Left cardiac atrium (tissue), 4 donors: Measurements from ENCODE around the gene SLC35E3. TPM values are rescaled to one million over a fixed set of nuclear protein-coding genes. Genes with fewer than 3 reads are reported as not detected.

ENCODE experiments used
- ATAC-seq, 2 donors: fragments of 200-7000 bp; cut with Tn5 transposase; one replicate each; pipeline ENCODE4 v1.9.1; 2020; ENCODE audit warnings: mild to moderate bottlenecking in 2 of 2, moderate library complexity in 2 of 2
- DNase-seq: peaks from one replicate; pipeline ENCODE4 v3.0.0-alpha.2; 2020
- intact Hi-C, 2 donors: fragments of 100-400 bp; cut with DNase I; formaldehyde crosslinking; loops; one replicate each; pipeline versions ENCODE4 v1.14.1 to v1.15.1; 2022 to 2023
- total RNA-seq, 2 donors: library from RNA; stranded (reverse); fragmentation: NEBNext Ultra II Directional; extraction: Animal tissue kit (Norgen Biotek cat#: 25700); gene quantifications; one replicate each; pipeline ENCODE4 v1.2.1, GENCODE V29; 2021
- donor health status: DM: no; HTN: yes; CAD: no.
- donor health status: DM: no; HTN: yes; CAD: no; lungs with severe emphysema.
- donor health status: DM: yes; HTN: yes; CAD: no.
- donor health status: Dilated cardiomyopathy.

SLC35E3 gene
- total RNA-seq, 2 donors from 2014 or later, result 5.2 to 7.1 TPM

DNA sequence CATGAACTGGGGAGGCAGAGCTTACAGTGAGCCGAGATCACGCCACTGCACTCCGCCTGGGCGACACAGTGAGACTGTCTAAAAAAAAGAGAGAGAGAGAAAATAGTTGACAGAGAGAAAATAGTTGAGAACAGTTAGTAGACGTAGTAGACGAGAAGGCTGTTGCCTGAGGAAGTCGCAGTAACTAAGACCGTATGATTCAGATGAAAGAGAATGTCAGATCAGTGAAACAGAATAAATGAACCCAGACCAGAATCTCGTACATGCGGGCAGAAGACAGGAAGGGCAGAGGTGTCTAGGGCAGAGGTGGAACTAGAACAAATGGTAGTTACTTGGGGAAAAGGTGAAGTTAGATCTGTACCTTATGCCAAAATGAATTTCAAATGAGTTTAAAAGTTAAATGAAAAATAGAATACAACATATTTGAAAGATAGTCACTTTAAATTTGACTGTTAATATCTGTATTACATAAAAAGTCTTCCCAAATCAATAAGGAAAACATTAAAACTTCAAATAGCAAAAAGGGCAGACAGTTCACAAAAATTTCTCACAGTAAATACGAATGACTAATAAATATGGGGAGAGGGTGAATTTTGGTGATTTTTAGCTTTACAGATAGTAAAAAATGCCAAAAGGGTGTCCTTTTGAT lies 79.7 kb downstream of the SLC35E3 start:
- no peak for DNase-seq
- no peak for ATAC-seq
- intact Hi-C loops, result no loop called here

DNA sequence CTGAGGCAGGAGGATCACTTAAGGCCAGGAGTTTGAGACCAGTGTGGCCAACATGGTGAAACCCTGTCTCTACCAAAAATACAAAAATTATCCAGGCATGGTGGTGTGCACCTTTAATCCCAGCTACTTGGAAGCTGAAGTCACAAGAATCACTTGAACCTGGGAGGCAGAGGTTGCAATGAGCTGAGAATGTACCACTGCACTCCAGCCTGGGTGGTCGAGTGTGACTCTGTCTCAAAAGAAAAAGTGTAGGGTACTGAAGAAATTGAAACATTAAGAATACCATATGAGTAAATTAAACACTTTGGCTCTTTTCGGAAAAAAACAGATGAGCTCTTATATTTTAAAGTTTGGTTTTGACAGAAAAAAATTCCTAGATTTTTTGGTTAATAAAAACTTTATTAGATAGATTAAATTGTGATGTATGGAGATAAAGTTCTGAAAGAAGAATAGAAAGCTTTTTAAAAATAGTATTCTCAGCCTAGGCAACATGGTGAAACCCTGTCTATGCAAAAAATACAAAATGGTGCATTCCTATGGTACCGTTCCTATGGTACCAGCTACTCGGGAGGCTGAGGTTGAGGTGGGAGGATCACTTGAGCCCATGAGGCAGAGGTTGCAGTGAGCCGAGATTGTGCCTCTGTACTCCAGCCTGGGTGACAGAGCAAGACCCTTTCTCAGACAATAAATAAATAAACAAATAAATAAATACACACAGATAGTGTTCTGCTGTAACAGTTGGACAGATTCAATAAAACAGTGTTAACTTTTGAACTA lies 82.1 kb downstream of the SLC35E3 start:
- intact Hi-C loops, result no loop called here

DNA sequence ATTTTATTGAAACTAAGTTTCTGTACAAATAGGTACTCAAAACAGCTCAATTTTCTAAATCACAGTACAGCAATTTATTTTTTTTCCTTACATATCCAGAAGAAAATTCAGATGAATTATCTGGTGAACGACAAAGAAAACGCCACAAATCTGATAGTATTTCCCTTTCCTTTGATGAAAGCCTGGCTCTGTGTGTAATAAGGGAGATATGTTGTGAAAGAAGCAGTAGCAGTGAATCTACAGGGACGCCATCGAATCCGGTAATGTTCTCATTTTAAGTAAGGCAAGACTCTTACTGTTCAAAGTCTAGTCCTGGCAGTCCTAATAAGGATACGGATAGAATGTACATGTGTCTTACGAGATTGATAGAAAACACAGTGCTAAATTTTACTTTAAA lies 82.7 kb downstream of the SLC35E3 start:
- DNase-seq, result no peak
- no peak for ATAC-seq
- intact Hi-C loops, result no loop called here

More for the DNA sequence above, 82.1 kb downstream of the SLC35E3 start:
- ATAC-seq (no peak), DNase-seq (no peak)

Other genes starting within 250 kb of the SLC35E3 start
- gene RAP1B, start 135.3 kb upstream of the SLC35E3 start, total RNA-seq, result 10 to 100 TPM; 82.2 to 91.3 TPM
- gene NUP107, start 59.2 kb upstream of the SLC35E3 start, total RNA-seq, result 10 to 100 TPM; 23.5 to 31.6 TPM
- 10 to 100 TPM; 42.4 to 59.8 TPM for gene MDM2, start 62.0 kb downstream of the SLC35E3 start, total RNA-seq
- 10 to 100 TPM; 18.4 to 35.0 TPM for gene CPM, start 187.0 kb downstream of the SLC35E3 start, total RNA-seq